ENCODE measurements around the gene PRKCE. TPM values are rescaled to one million over a fixed set of nuclear protein-coding genes. Genes with fewer than 3 reads are reported as not detected.

PRKCE gene
- total and polyA plus RNA-seq, 2 of the 8 experiments (the other 6 are each of a cell fraction or from before 2014, with no cell fraction given): 0.54 to 2.1 TPM

DNA sequence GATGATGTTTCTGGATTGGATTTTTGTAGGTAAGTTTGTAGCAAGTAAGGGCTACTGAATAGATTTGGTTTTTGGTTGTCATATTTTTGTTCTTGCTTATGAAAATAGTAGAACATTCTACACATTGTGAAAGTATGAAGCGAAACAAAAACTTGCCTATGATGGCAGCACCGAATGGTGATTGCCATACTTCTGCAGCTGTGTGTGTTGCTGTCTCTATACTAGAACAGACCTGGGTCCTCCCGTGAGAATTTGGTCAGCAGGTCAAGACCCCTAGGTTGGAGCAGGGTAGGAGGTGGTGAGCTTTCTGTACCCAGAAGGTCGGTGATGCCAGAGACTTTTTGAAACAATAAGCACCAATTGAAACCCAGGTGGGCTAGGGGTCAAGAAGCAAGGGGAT lies 322.6 kb downstream of the PRKCE start:
- no peaks in the 10 kb centered on the region for H3K79me1 ChIP-seq (ENCODE audit: low read depth, low read length)
- TF ChIP-seq SP4 (IDR thresholded peaks at IDR 0.05; ENCODE audit: low read length) (no peak), NANOG (IDR thresholded peaks at IDR 0.05; ENCODE audit: insufficient read depth, low read depth, low read length, poor library complexity, severe bottlenecking) (no peak), JUND (IDR thresholded peaks at IDR 0.05; ENCODE audit: low read length) (no peak), RBBP5 (IDR thresholded peaks at IDR 0.05; ENCODE audit: borderline replicate concordance, low read depth, low read length) (no peak), FOSL1 (IDR thresholded peaks at IDR 0.05; ENCODE audit: insufficient read depth, low read depth, low read length) (no peak)
- no peak for FAIRE-seq
- H4K5ac ChIP-seq (ENCODE audit: insufficient read length, low read depth, low read length): no peak overlapping the region
- H4K8ac ChIP-seq (ENCODE audit: extremely low read depth, insufficient read depth, low read length): no peak overlapping the region
- no peaks in the 10 kb centered on the region for H3K4me1 ChIP-seq (replicated peaks in 1 of 4; ENCODE audit: control insufficient read depth in 3 of 4, insufficient read depth in 4 of 4, low read length in 3 of 4)
- no peak overlapping the region for H3K14ac ChIP-seq (ENCODE audit: insufficient read length)
- no peak overlapping the region for H2BK5ac ChIP-seq (ENCODE audit: low read depth, low read length)
- H2BK12ac ChIP-seq (ENCODE audit: low read depth, low read length): no peak overlapping the region
- H3K27ac ChIP-seq (ENCODE audit: low read depth, low read length): no peak overlapping the region
- H2AK5ac ChIP-seq (ENCODE audit: low read depth, low read length): no peak overlapping the region
- CTCF ChIA-PET (ENCODE audit: partially characterized antibody): interaction anchor here (1.2 to 1.6 kb wide), 2 partner anchors 10 to 30 kb away, joined by 3 read pairs; no protein-coding TSS in a partner anchor
- no peaks in the 10 kb centered on the region for H3K36me3 ChIP-seq (ENCODE audit: control insufficient read depth in 2 of 4, insufficient read depth in 4 of 4, low read length in 3 of 4)
- no peak overlapping the region for H2BK15ac ChIP-seq (ENCODE audit: low read length)
- no peak overlapping the region for H2BK20ac ChIP-seq (ENCODE audit: low read length)
- no peak overlapping the region for H2AFZ ChIP-seq (ENCODE audit: low read length)
- no peak overlapping the region for H3K4me3 ChIP-seq (ENCODE audit: extremely low read depth in 1 of 4, insufficient read depth in 2 of 4, low read depth in 3 of 4, low read length in 4 of 4)
- no peaks in the 10 kb centered on the region for H4K20me1 ChIP-seq (replicated peaks in 1 of 2; ENCODE audit: control insufficient read depth in 1 of 2, insufficient read depth in 2 of 2, low read length in 2 of 2)
- H3K9me3 ChIP-seq (ENCODE audit: insufficient read depth in 2 of 2, low read depth in 1 of 2, low read length in 1 of 2): no peaks in the 10 kb centered on the region
- no peak overlapping the region for H3K18ac ChIP-seq (ENCODE audit: extremely low read depth, low read length)
- no peak overlapping the region for H2BK120ac ChIP-seq (replicated peaks; ENCODE audit: low read depth, low read length)
- no peak overlapping the region for H3K56ac ChIP-seq (replicated peaks; ENCODE audit: insufficient read length, low read depth, low read length)
- no peak overlapping the region for H3K9ac ChIP-seq (replicated peaks in 1 of 4; ENCODE audit: extremely low read depth in 1 of 4, low read depth in 3 of 4, low read length in 3 of 4)
- H3K27me3 ChIP-seq (replicated peaks in 1 of 4; ENCODE audit: control insufficient read depth in 3 of 4, extremely low read depth in 1 of 4, insufficient read depth in 3 of 4, low read length in 3 of 4): no peaks in the 10 kb centered on the region
- H3K79me2 ChIP-seq (ENCODE audit: control insufficient read depth in 1 of 2, insufficient read depth in 2 of 2, low read length in 2 of 2): no peaks in the 10 kb centered on the region
- no peaks in the 10 kb centered on the region; the same call in 1 of the 2 replicates for H3K23me2 ChIP-seq (ENCODE audit: low read depth, low read length)
- 75% methylated on average over 4 of the region's 4 CpGs; no CpG with 5 or more reads in 1 of the 2 experiments for WGBS, 2 experiments (ENCODE audit: extremely low coverage in 1 of 2, insufficient coverage in 1 of 2, insufficient read length in 1 of 2, insufficient replicate concordance in 2 of 2, low coverage in 1 of 2, low lambda C conversion rate in 2 of 2, missing lambda C conversion rate in 1 of 2)
- no peak overlapping the region for H3K4ac ChIP-seq (replicated peaks; ENCODE audit: insufficient read length, low read depth, low read length)
- no peak overlapping the region for H3K23ac ChIP-seq (ENCODE audit: insufficient read length)
- DNase-seq (ENCODE audit: low read depth in 1 of 2, low spot score in 2 of 2): no peak
- H4K91ac ChIP-seq (replicated peaks; ENCODE audit: insufficient read length, low read length): no peak overlapping the region
- POLR2A ChIA-PET (ENCODE audit: partially characterized antibody): no interaction called here
- H3K4me2 ChIP-seq (ENCODE audit: insufficient read depth in 1 of 2, low read depth in 2 of 2, low read length in 2 of 2): no peak overlapping the region
